Esophagus muscularis mucosa (tissue), 4 donors: ENCODE results near the gene GATB. TPM values are rescaled to one million over a fixed set of nuclear protein-coding genes. Genes with fewer than 3 reads are reported as not detected.

Experiments used
- DNase-seq: peaks from one replicate; pipeline ENCODE4 v3.0.0-alpha.2; 2017; ENCODE audit errors: extremely low spot score
- H3K27ac ChIP-seq, 4 donors: fragments of 200-600 bp; sonication (generic); replicated peaks in 1 of 4; 1 replicate in 3 of 4; 2 replicates in 1 of 4; pipeline ENCODE4 v1.5.1; 2016 to 2019; ENCODE audit warnings: mild to moderate bottlenecking in 1 of 4
- H3K27me3 ChIP-seq, 4 donors: fragments of 200-600 bp; sonication (generic); one replicate each; pipeline versions ENCODE4 v1.5.1 to v1.6.0; 2016 to 2019
- H3K36me3 ChIP-seq, 4 donors: fragments of 200-600 bp; sonication (generic); one replicate each; pipeline ENCODE4 v1.5.1; 2016 to 2019
- H3K4me1 ChIP-seq, 4 donors: fragments of 200-600 bp; sonication (generic); one replicate each; pipeline ENCODE4 v1.5.1; 2016 to 2019
- H3K4me3 ChIP-seq, 4 donors: fragments of 200-600 bp; sonication (generic); 1 replicate in 2 of 4; 2 replicates in 2 of 4; pipeline ENCODE4 v1.5.1; 2016 to 2019; ENCODE audit warnings: mild to moderate bottlenecking in 4 of 4, moderate library complexity in 1 of 4
- H3K9me3 ChIP-seq, 4 donors: fragments of 200-600 bp; sonication (generic); 1 replicate in 3 of 4; 2 replicates in 1 of 4; pipeline ENCODE4 v1.5.1; 2016 to 2019
- EP300 ChIP-seq: sonication (generic); formaldehyde crosslinking; IDR thresholded peaks from one replicate; pipeline ENCODE4 v1.6.1; 2017; ENCODE audit warnings: antibody characterized with exemption
- POLR2A ChIP-seq: fragments of 450-650 bp; IDR thresholded peaks from one replicate; pipeline ENCODE4 v1.6.1; 2017; ENCODE audit warnings: antibody characterized with exemption, moderate library complexity, mild to moderate bottlenecking, low read depth
- POLR2AphosphoS5 ChIP-seq, 2 donors: sonication (generic); formaldehyde crosslinking; IDR thresholded peaks; one replicate each; pipeline ENCODE4 v1.6.1; 2017; ENCODE audit warnings: antibody characterized with exemption in 2 of 2
- WGBS: methylation state at CpG from one replicate; pipeline ENCODE4 v1.1.5; 2018; 5-methylcytosine and 5-hydroxymethylcytosine counted together
- intact Hi-C: fragments of 100-400 bp; cut with DNase I; formaldehyde crosslinking; loops from one replicate; pipeline ENCODE4 v1.15.1; 2023
- total RNA-seq, 4 donors: library from RNA; depleted of rRNA; stranded (reverse); fragments of >200 nt; gene quantifications; one replicate each; pipeline versions ENCODE4 v1.1.0 to v1.2.1, GENCODE V29; 2016
- TF ChIP-seq, protein P1 (sequence below), 3 experiments: fragments of 200-600 bp in 2 of 3; fragments of 450-650 bp in 1 of 3; sonication (generic) in 2 of 3; IDR thresholded peaks; one replicate each; pipeline ENCODE4 v1.5.1; 2017 to 2019; ENCODE audit warnings: antibody characterized with exemption in 3 of 3, mild to moderate bottlenecking in 2 of 3, moderate library complexity in 1 of 3

Gene GATB
- total RNA-seq, 4 donors from 2014 or later: 12.4 to 19.9 (median 16.4) TPM

GRCh38 chr4:151804086-151804630 is 43.4 kb upstream of the GATB start:
- Histone ChIP-seq H3K36me3 (no peaks in the 10 kb centered on the region), H3K4me3 (no peak overlapping the region), H3K27me3 (no peaks in the 10 kb centered on the region), H3K27ac (no peak overlapping the region), H3K9me3 (no peaks in the 10 kb centered on the region), H3K4me1 (peaks cover 13 to 19% (median 17%) of the 10 kb centered on the region in 4 donors)
- DNase-seq: no peak
- TF ChIP-seq POLR2AphosphoS5 (IDR thresholded peaks at IDR 0.05) (no peak), EP300 (no peak), POLR2A (no peak)
- TF ChIP-seq, protein P1, sequence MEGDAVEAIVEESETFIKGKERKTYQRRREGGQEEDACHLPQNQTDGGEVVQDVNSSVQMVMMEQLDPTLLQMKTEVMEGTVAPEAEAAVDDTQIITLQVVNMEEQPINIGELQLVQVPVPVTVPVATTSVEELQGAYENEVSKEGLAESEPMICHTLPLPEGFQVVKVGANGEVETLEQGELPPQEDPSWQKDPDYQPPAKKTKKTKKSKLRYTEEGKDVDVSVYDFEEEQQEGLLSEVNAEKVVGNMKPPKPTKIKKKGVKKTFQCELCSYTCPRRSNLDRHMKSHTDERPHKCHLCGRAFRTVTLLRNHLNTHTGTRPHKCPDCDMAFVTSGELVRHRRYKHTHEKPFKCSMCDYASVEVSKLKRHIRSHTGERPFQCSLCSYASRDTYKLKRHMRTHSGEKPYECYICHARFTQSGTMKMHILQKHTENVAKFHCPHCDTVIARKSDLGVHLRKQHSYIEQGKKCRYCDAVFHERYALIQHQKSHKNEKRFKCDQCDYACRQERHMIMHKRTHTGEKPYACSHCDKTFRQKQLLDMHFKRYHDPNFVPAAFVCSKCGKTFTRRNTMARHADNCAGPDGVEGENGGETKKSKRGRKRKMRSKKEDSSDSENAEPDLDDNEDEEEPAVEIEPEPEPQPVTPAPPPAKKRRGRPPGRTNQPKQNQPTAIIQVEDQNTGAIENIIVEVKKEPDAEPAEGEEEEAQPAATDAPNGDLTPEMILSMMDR (IDR thresholded peaks at IDR 0.05): no peak
- 93% methylated on average over 4 of the region's 4 CpGs for whole genome bisulfite sequencing
- intact Hi-C loops: no loop called here

DNA sequence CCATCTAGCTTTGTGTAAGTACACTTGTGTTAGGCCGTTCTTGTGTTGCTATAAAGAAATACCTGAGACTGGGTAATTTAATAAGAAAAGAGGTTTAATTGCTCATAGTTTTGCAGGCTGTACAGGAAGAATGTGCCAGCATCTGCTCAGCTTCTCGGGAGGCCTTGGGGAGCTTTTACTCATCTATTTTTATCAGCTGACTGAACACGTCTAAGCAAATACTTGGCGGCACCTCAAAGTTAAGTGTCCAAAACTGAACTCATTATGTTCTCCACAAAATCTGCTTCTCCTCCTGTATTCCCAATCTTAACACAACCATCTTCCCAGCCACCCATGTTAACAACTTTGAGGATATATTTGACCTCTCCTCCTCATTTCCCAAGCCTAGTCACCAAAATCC is 42.4 kb upstream of the GATB start:
- H3K9me3 ChIP-seq: no peaks in the 10 kb centered on the region
- H3K4me3 ChIP-seq: no peak overlapping the region
- 77% methylated on average over 4 of the region's 4 CpGs for WGBS
- DNase-seq: no peak
- no peak overlapping the region for H3K27ac ChIP-seq
- TF ChIP-seq EP300: no peak
- TF ChIP-seq, protein P1 (IDR thresholded peaks at IDR 0.05): no peak
- no peak for TF ChIP-seq POLR2A
- no peak for TF ChIP-seq POLR2AphosphoS5 (IDR thresholded peaks at IDR 0.05)
- no peaks in the 10 kb centered on the region for H3K36me3 ChIP-seq
- H3K4me1 ChIP-seq: peaks cover 13 to 19% (median 18%) of the 10 kb centered on the region in 4 donors
- H3K27me3 ChIP-seq: no peaks in the 10 kb centered on the region
- intact Hi-C loops: no loop called here

- DNase-seq: no peak
These were observed 41.0 kb upstream of the GATB start for GRCh38 chr4:151801547-151802516.

GRCh38 chr4:151799417-151800012 is 38.7 kb upstream of the GATB start:
- intact Hi-C loops: no loop called here
- TF ChIP-seq, protein P1 (IDR thresholded peaks at IDR 0.05): no peak
- TF ChIP-seq POLR2A (no peak), EP300 (no peak), POLR2AphosphoS5 (IDR thresholded peaks at IDR 0.05) (no peak)
- Histone ChIP-seq H3K27me3 (no peaks in the 10 kb centered on the region), H3K36me3 (no peaks in the 10 kb centered on the region), H3K27ac (no peak overlapping the region), H3K4me3 (no peak overlapping the region), H3K9me3 (no peaks in the 10 kb centered on the region), H3K4me1 (peaks cover 0 to 12% (median 10%) of the 10 kb centered on the region in 4 donors)
- DNase-seq: no peak
- 80% methylated on average over 3 of the region's 3 CpGs for WGBS

More at GRCh38 chr4:151801547-151802516, 41.0 kb upstream of the GATB start:
- H3K4me1 ChIP-seq: peaks cover 7 to 18% (median 15%) of the 10 kb centered on the region in 4 donors
- intact Hi-C loops: no loop called here
- H3K27ac ChIP-seq: no peak overlapping the region
- H3K27me3 ChIP-seq: no peaks in the 10 kb centered on the region
- no peaks in the 10 kb centered on the region for H3K36me3 ChIP-seq
- H3K4me3 ChIP-seq: no peak overlapping the region
- WGBS: 68% methylated on average over 15 of the region's 15 CpGs
- TF ChIP-seq, protein P1 (IDR thresholded peaks at IDR 0.05): peak; percentile 48 to 76 (median 62)
- TF ChIP-seq EP300 (no peak), POLR2AphosphoS5 (IDR thresholded peaks at IDR 0.05) (no peak), POLR2A (no peak)
- H3K9me3 ChIP-seq: no peaks in the 10 kb centered on the region
